ENCODE results near the gene EIF1B. TPM values are rescaled to one million over a fixed set of nuclear protein-coding genes. Genes with fewer than 3 reads are reported as not detected.
"Not testable (repeated sequence)": the region's sequence is repeated elsewhere in the genome, so short reads cannot be mapped to it uniquely, and the experiment has no call there.

EIF1B gene
- total RNA-seq (2014; rRNA removed; shearing (Covaris generic)) = 16.0 and 17.3 TPM in 2 replicates

DNA sequence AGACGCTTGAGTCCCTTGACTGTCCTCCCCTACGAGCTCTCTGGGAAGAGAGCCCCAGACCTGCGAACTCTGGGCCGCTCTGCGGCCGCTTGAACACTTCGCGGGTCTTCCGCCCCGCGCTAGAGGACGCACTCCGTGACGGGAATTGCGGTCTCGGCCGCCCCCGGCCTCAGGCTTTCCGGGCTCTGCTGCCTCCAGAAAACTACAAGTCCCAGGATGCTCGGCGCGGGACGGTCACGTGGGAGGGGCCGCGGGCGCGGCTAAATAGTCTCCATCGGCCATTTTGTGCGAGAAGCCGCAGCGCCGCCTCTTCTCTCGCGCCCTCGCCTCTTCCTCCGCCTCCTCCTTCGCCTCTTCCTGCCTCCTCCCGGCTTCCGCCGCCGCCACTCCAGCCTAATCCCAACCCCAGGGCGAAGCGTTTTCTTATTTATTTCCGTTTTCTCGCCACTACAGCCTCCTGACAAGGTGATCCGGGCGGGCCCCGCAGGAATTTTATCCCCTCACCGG lies at the start of gene EIF1B:
Gene EIF1B, plus strand, starts transcription at position 290 of the 507 bp plus-strand sequence. CDS start 235 bp downstream, outside the sequence.
- H3K36me3 ChIP-seq (replicated peaks; ENCODE audit: control insufficient read depth, insufficient read depth, low read length) = peaks cover 11% of the 10 kb centered on the region
- no peaks in the 10 kb centered on the region for H3K27me3 ChIP-seq (ENCODE audit: control insufficient read depth, insufficient read depth, low read length)
- peak within 1 kb of the TSS; percentile 79 for H3K4me3 ChIP-seq (ENCODE audit: insufficient read depth, low read depth, low read length)
- peak; percentile 95 for DNase-seq

DNA sequence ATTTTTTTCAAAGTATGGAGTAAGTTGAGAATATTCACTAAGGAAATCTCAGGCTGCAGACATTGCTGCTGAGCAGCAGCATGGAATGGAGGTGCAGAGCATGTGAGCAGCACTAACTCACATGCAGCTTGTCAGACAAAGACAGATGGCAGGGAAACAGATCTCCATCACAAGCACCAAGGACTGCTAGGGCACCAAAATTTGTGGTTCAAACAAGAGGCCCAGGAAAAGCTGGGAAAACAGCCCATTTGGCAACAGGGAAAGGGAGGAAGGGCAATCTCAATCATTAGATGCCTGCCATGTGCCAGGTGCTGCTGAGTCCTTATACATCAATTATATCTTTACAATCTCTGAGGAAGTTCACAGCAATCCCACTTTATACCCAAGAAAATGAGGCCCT lies 47.2 kb upstream of the EIF1B start:
- Histone ChIP-seq H3K27me3 (ENCODE audit: control insufficient read depth, insufficient read depth, low read length) (no peaks in the 10 kb centered on the region), H3K36me3 (replicated peaks; ENCODE audit: control insufficient read depth, insufficient read depth, low read length) (no peaks in the 10 kb centered on the region), H3K4me3 (ENCODE audit: insufficient read depth, low read depth, low read length) (no peak overlapping the region)
- DNase-seq = no peak

DNA sequence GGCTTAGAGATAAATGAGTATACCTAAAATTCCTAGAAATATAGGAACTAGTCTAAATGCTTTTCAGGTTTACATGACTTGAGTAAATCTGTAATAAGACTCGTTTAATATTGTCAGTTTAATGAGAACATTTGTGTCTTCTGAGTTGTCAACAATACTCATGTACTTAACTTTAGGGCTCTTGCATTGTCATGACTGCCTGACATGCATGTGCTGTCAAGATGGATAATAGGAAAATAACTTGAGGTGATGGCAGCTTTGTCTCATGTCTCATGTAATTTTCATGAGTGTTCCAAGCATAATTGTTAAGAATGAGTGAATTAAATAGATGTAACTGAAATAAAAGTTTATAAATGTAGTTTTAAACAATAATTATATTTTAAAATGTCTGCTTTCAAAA lies 45.1 kb upstream of the EIF1B start:
- no peak for DNase-seq
- no peaks in the 10 kb centered on the region for H3K36me3 ChIP-seq (replicated peaks; ENCODE audit: control insufficient read depth, insufficient read depth, low read length)
- H3K27me3 ChIP-seq (ENCODE audit: control insufficient read depth, insufficient read depth, low read length) = no peaks in the 10 kb centered on the region
- no peak overlapping the region for H3K4me3 ChIP-seq (ENCODE audit: insufficient read depth, low read depth, low read length)

DNA sequence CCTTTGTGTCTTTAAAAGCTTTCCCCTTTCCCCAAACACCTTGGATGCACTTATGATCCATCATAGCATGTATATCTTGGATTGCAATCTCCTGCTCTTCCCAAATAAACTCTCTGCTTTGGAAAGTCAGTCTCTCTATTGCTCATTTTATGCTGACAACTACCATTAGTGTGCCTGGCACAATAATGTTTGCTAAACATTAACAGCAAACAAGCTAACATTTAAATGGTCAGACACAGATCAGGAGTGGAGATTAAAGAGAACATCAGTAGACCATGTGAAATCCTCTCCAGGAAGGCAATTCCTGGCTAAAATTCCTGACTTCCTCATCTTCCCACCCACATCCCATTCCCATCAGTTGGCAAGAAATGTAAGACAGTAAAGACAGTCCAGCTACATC lies 44.3 kb upstream of the EIF1B start:
- no peaks in the 10 kb centered on the region for H3K36me3 ChIP-seq (replicated peaks; ENCODE audit: control insufficient read depth, insufficient read depth, low read length)
- DNase-seq = no peak
- H3K4me3 ChIP-seq (ENCODE audit: insufficient read depth, low read depth, low read length) = no peak overlapping the region
- no peaks in the 10 kb centered on the region for H3K27me3 ChIP-seq (ENCODE audit: control insufficient read depth, insufficient read depth, low read length)

DNA sequence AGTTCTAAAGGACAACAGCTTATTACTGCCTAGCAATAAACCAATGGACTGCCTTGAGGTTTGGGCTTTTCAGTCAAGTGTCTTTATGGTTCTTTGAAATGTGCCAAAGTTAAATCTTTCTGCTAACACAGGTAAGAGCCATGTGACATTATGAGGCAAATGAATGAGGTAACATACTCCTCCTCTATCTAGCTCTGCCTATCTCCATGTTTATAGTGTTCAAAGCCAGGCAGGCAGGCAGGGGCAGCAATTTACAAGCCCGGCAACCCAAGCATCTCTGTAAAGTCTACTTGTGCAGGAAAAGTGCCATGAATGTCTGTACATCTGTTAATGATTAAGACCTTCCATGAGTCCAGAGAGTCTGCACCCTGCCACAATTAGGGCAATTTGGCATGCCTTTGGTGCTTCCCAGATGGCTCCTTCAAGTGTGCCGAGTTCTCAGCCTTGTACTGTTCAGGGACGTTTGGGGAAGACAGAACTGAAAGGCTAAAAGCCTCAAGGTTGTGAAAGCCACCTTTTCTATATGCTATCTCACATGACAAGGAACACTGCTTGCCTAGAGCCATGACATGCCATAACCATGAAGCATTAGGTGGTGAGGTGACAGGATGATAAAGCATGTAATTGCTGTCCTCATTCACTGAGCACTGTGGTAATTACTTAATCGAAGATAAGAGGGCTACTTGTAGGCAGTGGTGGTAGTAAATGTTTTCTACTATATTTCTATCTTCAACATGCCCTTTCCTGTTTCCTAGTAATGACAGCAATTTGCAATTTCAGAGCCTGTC lies 41.4 kb upstream of the EIF1B start:
- no peaks in the 10 kb centered on the region for H3K27me3 ChIP-seq (ENCODE audit: control insufficient read depth, insufficient read depth, low read length)
- no peak overlapping the region for H3K4me3 ChIP-seq (ENCODE audit: insufficient read depth, low read depth, low read length)
- DNase-seq = no peak

DNA sequence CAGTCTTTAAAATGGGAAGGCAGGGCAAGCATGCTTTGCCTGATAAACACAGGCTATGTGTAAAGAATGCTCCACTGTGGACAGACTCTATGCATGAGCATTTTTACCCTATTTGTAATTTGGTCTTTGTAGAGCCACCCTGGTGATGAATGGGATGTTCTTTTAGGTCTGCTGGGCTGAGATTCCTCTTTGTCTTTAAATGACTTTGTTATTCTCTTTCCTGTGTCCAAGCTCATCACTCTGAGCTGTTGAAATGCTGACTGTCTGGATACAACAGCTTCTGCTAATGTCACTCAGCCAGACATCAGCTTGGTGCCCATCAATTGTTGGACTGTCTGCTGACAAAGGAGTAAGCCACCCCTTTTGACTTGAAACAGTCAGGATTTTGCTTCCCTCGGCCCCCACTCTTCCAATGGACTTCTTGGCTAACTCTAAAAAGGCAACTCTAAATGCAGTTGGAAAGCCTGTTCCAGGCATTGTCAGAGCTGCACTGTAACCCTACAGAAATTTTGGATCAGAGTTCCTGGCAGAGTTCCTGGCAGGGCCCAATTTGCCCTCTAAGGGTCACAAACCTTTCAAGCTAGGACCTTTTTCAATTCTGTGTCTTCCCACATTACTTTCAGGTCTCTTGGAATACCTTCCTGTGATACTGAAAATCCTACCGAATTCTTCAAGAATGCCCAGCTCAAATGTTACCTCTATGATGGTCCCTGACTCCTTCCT lies 40.5 kb upstream of the EIF1B start:
- Histone ChIP-seq H3K27me3 (ENCODE audit: control insufficient read depth, insufficient read depth, low read length) (no peaks in the 10 kb centered on the region), H3K4me3 (ENCODE audit: insufficient read depth, low read depth, low read length) (no peak overlapping the region), H3K36me3 (replicated peaks; ENCODE audit: control insufficient read depth, insufficient read depth, low read length) (no peaks in the 10 kb centered on the region)
- DNase-seq = no peak

More for the DNA sequence above, 41.4 kb upstream of the EIF1B start:
- H3K36me3 ChIP-seq (replicated peaks; ENCODE audit: control insufficient read depth, insufficient read depth, low read length) = no peaks in the 10 kb centered on the region

DNA sequence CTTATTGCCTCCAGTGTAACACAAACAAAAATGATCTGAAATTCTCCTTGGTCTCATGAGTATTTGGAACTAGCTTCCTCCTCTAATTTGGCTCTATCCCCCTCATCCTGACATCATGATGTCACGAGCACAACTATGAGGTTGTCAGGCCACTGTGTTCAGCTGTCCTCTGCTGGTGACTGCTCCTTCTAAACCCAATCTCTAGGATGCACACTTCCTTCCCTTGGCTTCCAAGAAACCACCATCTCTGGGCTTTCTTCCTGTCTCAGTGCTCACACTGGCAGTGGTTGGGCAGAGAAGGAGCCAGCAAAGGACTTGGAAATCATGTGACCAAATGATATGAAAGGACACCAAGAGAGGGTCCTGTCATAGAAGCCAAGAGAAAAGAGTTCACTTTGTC lies 30.7 kb upstream of the EIF1B start:
- Histone ChIP-seq H3K27me3 (ENCODE audit: control insufficient read depth, insufficient read depth, low read length) (no peaks in the 10 kb centered on the region), H3K36me3 (replicated peaks; ENCODE audit: control insufficient read depth, insufficient read depth, low read length) (no peaks in the 10 kb centered on the region), H3K4me3 (ENCODE audit: insufficient read depth, low read depth, low read length) (no peak overlapping the region)
- DNase-seq = no peak

DNA sequence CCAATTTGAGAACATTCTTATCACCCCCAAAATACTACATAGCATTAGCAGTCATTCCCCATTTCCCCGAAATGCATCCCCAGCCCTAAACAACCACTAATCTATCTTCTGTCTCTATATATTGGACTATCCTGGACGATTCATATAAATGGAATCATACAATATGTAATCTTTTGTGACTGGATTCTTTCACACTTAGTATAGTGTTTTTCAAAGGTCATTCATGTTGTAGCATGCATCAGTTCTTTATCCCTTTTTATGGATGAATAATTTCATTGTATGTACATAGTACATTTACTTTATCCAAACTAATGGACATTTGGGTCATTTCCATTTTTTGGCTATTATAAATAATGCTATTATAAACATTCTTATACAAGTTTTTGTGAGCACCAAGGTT lies 27.5 kb upstream of the EIF1B start:
- DNase-seq = no peak
- Histone ChIP-seq H3K36me3 (replicated peaks; ENCODE audit: control insufficient read depth, insufficient read depth, low read length) (no peaks in the 10 kb centered on the region), H3K4me3 (ENCODE audit: insufficient read depth, low read depth, low read length) (no peak overlapping the region), H3K27me3 (ENCODE audit: control insufficient read depth, insufficient read depth, low read length) (no peaks in the 10 kb centered on the region)

DNA sequence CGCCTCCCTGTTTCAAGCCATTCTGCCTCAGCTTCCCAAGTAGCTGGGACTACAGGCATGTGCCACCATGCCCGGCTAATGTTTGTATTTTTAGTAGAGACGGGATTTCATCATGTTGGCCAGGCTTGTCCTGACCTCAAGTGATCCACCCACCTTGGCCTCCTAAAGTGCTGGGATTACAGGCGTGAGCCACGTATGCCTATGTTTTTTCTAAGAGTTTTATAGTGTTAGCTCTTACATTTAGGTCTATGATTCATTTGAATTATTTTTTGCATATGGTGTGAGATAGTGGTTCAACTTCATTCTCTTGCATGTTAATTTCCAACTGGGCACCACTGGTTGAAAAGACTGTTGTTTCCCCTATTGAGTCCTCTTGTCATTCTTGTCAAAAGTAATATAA lies 26.4 kb upstream of the EIF1B start:
- DNase-seq; H3K27me3 ChIP-seq (ENCODE audit: control insufficient read depth, insufficient read depth, low read length); H3K36me3 ChIP-seq (replicated peaks; ENCODE audit: control insufficient read depth, insufficient read depth, low read length); H3K4me3 ChIP-seq (ENCODE audit: insufficient read depth, low read depth, low read length): not testable (repeated sequence)

DNA sequence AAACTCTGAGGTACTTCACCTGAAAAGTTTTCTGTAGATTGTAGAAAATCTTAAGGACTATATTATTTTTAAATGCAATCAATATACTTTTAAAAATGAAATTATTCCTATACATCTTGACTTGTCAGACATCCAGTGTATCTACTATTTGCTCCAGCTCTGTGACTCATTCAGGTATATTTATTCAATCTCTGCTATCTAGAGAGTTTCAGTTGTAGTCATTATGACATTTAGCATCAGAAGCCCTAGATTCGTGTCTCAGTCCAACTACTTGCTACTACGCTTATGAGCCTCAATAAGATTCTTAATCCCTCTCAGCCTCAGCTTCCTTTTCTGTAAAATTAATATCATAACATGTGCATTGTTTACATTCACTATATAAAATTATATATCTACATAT lies 22.3 kb upstream of the EIF1B start:
- Histone ChIP-seq H3K36me3 (replicated peaks; ENCODE audit: control insufficient read depth, insufficient read depth, low read length) (no peaks in the 10 kb centered on the region), H3K4me3 (ENCODE audit: insufficient read depth, low read depth, low read length) (no peak overlapping the region), H3K27me3 (ENCODE audit: control insufficient read depth, insufficient read depth, low read length) (no peaks in the 10 kb centered on the region)
- no peak for DNase-seq

DNA sequence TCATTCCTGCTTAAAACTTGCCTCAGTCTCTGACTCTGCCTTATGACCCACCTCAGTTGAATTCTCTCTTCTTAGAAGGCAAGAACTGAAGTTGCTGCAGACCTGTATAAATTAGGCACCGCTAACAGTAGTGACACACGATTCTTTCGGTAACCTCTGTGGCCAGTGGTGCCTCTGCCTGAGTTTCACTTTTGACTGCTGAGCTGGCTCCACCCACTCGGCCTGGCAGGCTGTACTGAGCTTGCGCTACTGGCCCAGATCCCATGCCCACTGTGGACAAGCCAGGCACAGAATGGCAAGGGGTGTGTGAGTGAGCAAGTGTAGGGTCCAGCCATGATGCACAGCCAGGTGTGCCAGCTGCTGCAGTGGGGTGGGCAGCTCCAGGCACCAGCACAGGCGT lies 19.1 kb upstream of the EIF1B start:
- Histone ChIP-seq H3K4me3 (ENCODE audit: insufficient read depth, low read depth, low read length) (no peak overlapping the region), H3K36me3 (replicated peaks; ENCODE audit: control insufficient read depth, insufficient read depth, low read length) (no peaks in the 10 kb centered on the region), H3K27me3 (ENCODE audit: control insufficient read depth, insufficient read depth, low read length) (no peaks in the 10 kb centered on the region)
- peak; percentile 17 for DNase-seq

DNA sequence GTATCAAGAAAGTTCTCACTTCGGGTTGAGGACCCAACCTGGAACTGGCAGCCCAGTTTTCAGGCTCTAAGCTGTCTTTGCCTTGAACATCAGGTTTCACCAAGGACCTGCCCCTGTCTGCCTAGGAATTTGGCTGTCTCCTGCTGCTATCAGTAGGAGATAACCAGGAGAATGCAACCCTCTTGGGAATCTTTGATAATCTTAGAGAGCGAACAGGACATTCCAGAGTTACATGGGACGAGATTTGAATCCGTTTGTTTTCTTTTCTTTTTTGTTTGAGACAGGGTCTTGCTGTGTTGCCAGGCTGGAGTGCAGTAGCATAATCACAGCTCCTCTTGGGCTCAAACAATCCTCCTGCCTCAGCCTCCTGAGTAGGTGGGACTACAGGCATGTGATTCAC lies 18.0 kb upstream of the EIF1B start:
- H3K27me3 ChIP-seq (ENCODE audit: control insufficient read depth, insufficient read depth, low read length) = no peaks in the 10 kb centered on the region
- DNase-seq = no peak
- H3K4me3 ChIP-seq (ENCODE audit: insufficient read depth, low read depth, low read length) = no peak overlapping the region
- no peaks in the 10 kb centered on the region for H3K36me3 ChIP-seq (replicated peaks; ENCODE audit: control insufficient read depth, insufficient read depth, low read length)

DNA sequence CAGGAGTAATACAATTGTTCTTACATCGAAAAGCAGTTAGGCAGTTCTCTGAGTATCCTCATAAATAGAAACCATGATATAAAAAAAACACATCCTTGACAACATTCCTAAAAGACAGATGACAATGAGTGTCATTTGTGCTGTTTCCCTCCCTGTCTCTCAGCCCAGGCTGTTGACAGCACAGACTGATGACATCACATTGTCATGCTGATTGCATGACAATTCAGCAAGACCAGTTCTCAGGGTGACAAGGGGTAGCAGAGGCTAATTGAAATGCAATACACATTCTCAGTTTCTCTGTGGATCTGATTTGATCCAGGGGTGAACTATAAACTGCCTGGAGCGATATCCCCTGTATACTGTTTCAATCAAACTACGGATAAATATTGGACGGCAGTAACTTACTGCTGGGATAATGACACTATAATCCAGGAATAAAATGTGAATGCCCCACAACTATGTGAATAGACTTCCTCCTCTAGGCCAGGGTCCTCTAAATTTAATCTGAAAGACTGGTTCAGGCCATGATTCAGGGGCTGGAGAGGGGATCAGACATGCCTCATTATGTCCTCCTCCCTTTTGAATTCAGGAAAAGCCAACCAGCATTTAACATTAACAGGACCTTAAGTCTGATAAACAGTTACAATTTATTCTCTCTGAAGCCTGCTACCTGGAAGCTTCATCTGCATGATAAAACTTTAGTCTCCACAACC lies 16.7 kb upstream of the EIF1B start:
- Histone ChIP-seq H3K36me3 (replicated peaks; ENCODE audit: control insufficient read depth, insufficient read depth, low read length) (no peaks in the 10 kb centered on the region), H3K4me3 (ENCODE audit: insufficient read depth, low read depth, low read length) (no peak overlapping the region), H3K27me3 (ENCODE audit: control insufficient read depth, insufficient read depth, low read length) (no peaks in the 10 kb centered on the region)
- DNase-seq = peak; percentile 47

DNA sequence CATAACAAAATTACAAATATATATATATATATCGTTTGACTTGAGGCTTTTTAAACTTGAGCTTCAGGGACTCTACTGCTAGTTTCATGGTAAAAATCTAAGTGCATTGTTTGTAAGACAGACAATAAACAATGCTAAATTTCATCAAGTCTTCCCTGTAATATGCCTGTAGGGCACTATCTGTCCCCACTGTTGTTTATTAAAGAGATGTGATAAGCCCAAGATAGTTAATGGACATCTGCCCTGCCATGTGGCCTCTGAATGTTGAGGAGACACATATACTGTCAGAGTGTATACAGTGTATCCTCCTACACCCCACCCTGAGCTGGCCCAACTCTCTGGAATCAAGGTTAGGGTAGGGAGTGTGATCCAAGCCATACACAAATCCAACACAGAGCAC lies 15.1 kb upstream of the EIF1B start:
- DNase-seq = no peak
- no peaks in the 10 kb centered on the region for H3K36me3 ChIP-seq (replicated peaks; ENCODE audit: control insufficient read depth, insufficient read depth, low read length)
- H3K4me3 ChIP-seq (ENCODE audit: insufficient read depth, low read depth, low read length) = no peak overlapping the region
- no peaks in the 10 kb centered on the region for H3K27me3 ChIP-seq (ENCODE audit: control insufficient read depth, insufficient read depth, low read length)

DNA sequence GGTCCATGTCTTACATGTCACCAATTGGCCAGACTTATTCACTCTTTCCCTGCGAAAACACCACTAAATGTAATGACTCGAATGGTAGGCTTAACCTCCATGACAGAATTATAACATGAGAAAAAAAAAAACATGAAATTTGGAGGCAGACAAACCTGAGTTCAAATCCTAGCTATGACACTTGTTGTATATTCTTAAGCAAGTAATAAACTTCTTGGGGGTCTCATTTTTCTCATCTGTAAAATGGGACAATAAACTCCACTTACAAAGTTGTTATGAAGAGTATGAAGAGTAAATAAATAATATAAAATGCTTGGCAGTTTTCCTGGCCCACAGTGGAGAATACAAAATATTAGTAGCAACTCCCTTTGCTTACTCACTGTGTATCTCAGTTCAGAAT lies 11.4 kb upstream of the EIF1B start:
- Histone ChIP-seq H3K27me3 (ENCODE audit: control insufficient read depth, insufficient read depth, low read length) (no peaks in the 10 kb centered on the region), H3K36me3 (replicated peaks; ENCODE audit: control insufficient read depth, insufficient read depth, low read length) (no peaks in the 10 kb centered on the region), H3K4me3 (ENCODE audit: insufficient read depth, low read depth, low read length) (no peak overlapping the region)
- DNase-seq = no peak

Data from H7 (cell line).